ENCODE data around the gene SMURF2. TPM values are rescaled to one million over a fixed set of nuclear protein-coding genes. Genes with fewer than 3 reads are reported as not detected.

The SMURF2 gene
- total and polyA plus RNA-seq, 2 donors from 2014 or later, result 7.2 to 27.9 TPM

- Histone ChIP-seq H3K27ac (ENCODE audit: low read depth in 2 of 2, low read length in 2 of 2) (no peak overlapping the region), H3K4me1 (ENCODE audit: control insufficient read depth in 2 of 3, insufficient read depth in 2 of 3, low read depth in 1 of 3, low read length in 3 of 3) (peaks cover 0 to 24% (median 16%) of the 10 kb centered on the region in 3 donors), H3K9me3 (ENCODE audit: control insufficient read depth in 2 of 3, insufficient read depth in 1 of 3, low read length in 3 of 3) (no peaks in the 10 kb centered on the region), H3K9ac (ENCODE audit: low read length in 3 of 3) (no peak overlapping the region), H3K27me3 (ENCODE audit: control insufficient read depth, insufficient read depth, low read length) (no peaks in the 10 kb centered on the region), H3K4me3 (ENCODE audit: low read length in 3 of 3) (no peak overlapping the region), H3K36me3 (ENCODE audit: control insufficient read depth in 2 of 3, insufficient read depth in 3 of 3, low read length in 3 of 3) (peaks cover 47 to 68% (median 51%) of the 10 kb centered on the region in 3 donors)
- no peak for DNase-seq
- FAIRE-seq, result no peak
- intact Hi-C loops (cut with DNase I), result no loop called here
- TF ChIP-seq, protein P1, sequence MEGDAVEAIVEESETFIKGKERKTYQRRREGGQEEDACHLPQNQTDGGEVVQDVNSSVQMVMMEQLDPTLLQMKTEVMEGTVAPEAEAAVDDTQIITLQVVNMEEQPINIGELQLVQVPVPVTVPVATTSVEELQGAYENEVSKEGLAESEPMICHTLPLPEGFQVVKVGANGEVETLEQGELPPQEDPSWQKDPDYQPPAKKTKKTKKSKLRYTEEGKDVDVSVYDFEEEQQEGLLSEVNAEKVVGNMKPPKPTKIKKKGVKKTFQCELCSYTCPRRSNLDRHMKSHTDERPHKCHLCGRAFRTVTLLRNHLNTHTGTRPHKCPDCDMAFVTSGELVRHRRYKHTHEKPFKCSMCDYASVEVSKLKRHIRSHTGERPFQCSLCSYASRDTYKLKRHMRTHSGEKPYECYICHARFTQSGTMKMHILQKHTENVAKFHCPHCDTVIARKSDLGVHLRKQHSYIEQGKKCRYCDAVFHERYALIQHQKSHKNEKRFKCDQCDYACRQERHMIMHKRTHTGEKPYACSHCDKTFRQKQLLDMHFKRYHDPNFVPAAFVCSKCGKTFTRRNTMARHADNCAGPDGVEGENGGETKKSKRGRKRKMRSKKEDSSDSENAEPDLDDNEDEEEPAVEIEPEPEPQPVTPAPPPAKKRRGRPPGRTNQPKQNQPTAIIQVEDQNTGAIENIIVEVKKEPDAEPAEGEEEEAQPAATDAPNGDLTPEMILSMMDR (IDR thresholded peaks at IDR 0.05; ENCODE audit: borderline replicate concordance, extremely low read depth, insufficient read depth), result no peak
These were observed 161.0 kb downstream of the SMURF2 start for GRCh38 chr17:64500862-64501765.

GRCh38 chr17:64500487-64500859 is 161.6 kb downstream of the SMURF2 start:
- intact Hi-C loops (cut with DNase I), result no loop called here
- no peak for FAIRE-seq

GRCh38 chr17:64499805-64500486 is 162.2 kb downstream of the SMURF2 start:
- no peak overlapping the region for H3K4me3 ChIP-seq (ENCODE audit: low read length in 3 of 3)
- H3K27ac ChIP-seq (ENCODE audit: low read depth in 2 of 2, low read length in 2 of 2), result no peak overlapping the region
- no peak for FAIRE-seq
- H3K36me3 ChIP-seq (ENCODE audit: control insufficient read depth in 2 of 3, insufficient read depth in 3 of 3, low read length in 3 of 3), result peaks cover 47 to 66% (median 51%) of the 10 kb centered on the region in 3 donors
- intact Hi-C loops (cut with DNase I), result loop anchor here (10.0 kb wide), 1 partner anchor 75 kb away; no protein-coding TSS in a partner anchor
- no peak for DNase-seq
- no peaks in the 10 kb centered on the region for H3K27me3 ChIP-seq (ENCODE audit: control insufficient read depth, insufficient read depth, low read length)
- H3K9ac ChIP-seq (ENCODE audit: low read length in 3 of 3), result no peak overlapping the region
- no peaks in the 10 kb centered on the region for H3K9me3 ChIP-seq (ENCODE audit: control insufficient read depth in 2 of 3, insufficient read depth in 1 of 3, low read length in 3 of 3)
- TF ChIP-seq, protein P1 (IDR thresholded peaks at IDR 0.05; ENCODE audit: borderline replicate concordance, extremely low read depth, insufficient read depth), result no peak
- H3K4me1 ChIP-seq (ENCODE audit: control insufficient read depth in 2 of 3, insufficient read depth in 2 of 3, low read depth in 1 of 3, low read length in 3 of 3), result peaks cover 0 to 26% (median 16%) of the 10 kb centered on the region in 3 donors

More at GRCh38 chr17:64500487-64500859, 161.6 kb downstream of the SMURF2 start:
- H3K9me3 ChIP-seq (ENCODE audit: control insufficient read depth in 2 of 3, insufficient read depth in 1 of 3, low read length in 3 of 3), result no peaks in the 10 kb centered on the region
- peaks cover 47 to 68% (median 51%) of the 10 kb centered on the region in 3 donors for H3K36me3 ChIP-seq (ENCODE audit: control insufficient read depth in 2 of 3, insufficient read depth in 3 of 3, low read length in 3 of 3)
- no peaks in the 10 kb centered on the region for H3K27me3 ChIP-seq (ENCODE audit: control insufficient read depth, insufficient read depth, low read length)
- H3K27ac ChIP-seq (ENCODE audit: low read depth in 2 of 2, low read length in 2 of 2), result no peak overlapping the region
- H3K4me1 ChIP-seq (ENCODE audit: control insufficient read depth in 2 of 3, insufficient read depth in 2 of 3, low read depth in 1 of 3, low read length in 3 of 3), result peaks cover 0 to 26% (median 16%) of the 10 kb centered on the region in 3 donors
- no peak overlapping the region for H3K4me3 ChIP-seq (ENCODE audit: low read length in 3 of 3)
- TF ChIP-seq, protein P1 (IDR thresholded peaks at IDR 0.05; ENCODE audit: borderline replicate concordance, extremely low read depth, insufficient read depth), result no peak
- DNase-seq, result no peak
- H3K9ac ChIP-seq (ENCODE audit: low read length in 3 of 3), result no peak overlapping the region
